Spinal cord (tissue), 10 donors: ENCODE data around the gene ABTB2. TPM values are rescaled to one million over a fixed set of nuclear protein-coding genes. Genes with fewer than 3 reads are reported as not detected.

Experiments
- DNase-seq, 6 donors: peaks; one replicate each; pipeline versions ENCODE4 v3.0.0 to v3.0.0-alpha.2; 2013 to 2015; ENCODE audit warnings: low spot score in 6 of 6, low read depth in 4 of 6
- H3K27ac ChIP-seq: one replicate; pipeline ENCODE4 v1.5.1; 2013; ENCODE audit warnings: low read depth, low read length, control low read depth
- H3K27me3 ChIP-seq: one replicate; pipeline ENCODE4 v1.6.1; 2013; ENCODE audit warnings: low read length; ENCODE audit not compliant: control insufficient read depth, insufficient read depth
- H3K36me3 ChIP-seq: one replicate; pipeline ENCODE4 v1.6.1; 2013; ENCODE audit warnings: low read length; ENCODE audit not compliant: control insufficient read depth, insufficient read depth
- H3K4me1 ChIP-seq: one replicate; pipeline ENCODE4 v1.6.1; 2013; ENCODE audit warnings: low read length; ENCODE audit not compliant: control insufficient read depth, insufficient read depth
- H3K4me3 ChIP-seq: one replicate; pipeline ENCODE4 v1.5.1; 2013; ENCODE audit warnings: low read depth, low read length, control low read depth
- H3K9me3 ChIP-seq: one replicate; pipeline ENCODE4 v1.6.1; 2013; ENCODE audit warnings: low read length; ENCODE audit not compliant: control insufficient read depth, insufficient read depth
- WGBS: methylation state at CpG from one replicate; pipeline ENCODE4 v1.1.5; 2013; ENCODE audit warnings: missing lambda C conversion rate; ENCODE audit not compliant: insufficient coverage; 5-methylcytosine and 5-hydroxymethylcytosine counted together
- polyA plus RNA-seq, 2 donors: library from polyadenylated mRNA; unstranded; fragments of 120-200 nt; gene quantifications; one replicate each; pipeline ENCODE4 v1.2.1, GENCODE V29; 2013; ENCODE audit not compliant: insufficient read length in 2 of 2
- total RNA-seq, 2 donors: library from RNA; depleted of rRNA in 1 of 2; stranded (reverse); fragments of 120-200 nt in 1 of 2; fragments of >200 nt in 1 of 2; gene quantifications; one replicate each; pipeline versions ENCODE4 v1.2.3 to v1.2.4, GENCODE V29; 2013 to 2014
- donor health status: healthy.

ABTB2 gene
- total and polyA plus RNA-seq, 4 donors = 4.0 to 16.8 (median 9.4) TPM

DNA sequence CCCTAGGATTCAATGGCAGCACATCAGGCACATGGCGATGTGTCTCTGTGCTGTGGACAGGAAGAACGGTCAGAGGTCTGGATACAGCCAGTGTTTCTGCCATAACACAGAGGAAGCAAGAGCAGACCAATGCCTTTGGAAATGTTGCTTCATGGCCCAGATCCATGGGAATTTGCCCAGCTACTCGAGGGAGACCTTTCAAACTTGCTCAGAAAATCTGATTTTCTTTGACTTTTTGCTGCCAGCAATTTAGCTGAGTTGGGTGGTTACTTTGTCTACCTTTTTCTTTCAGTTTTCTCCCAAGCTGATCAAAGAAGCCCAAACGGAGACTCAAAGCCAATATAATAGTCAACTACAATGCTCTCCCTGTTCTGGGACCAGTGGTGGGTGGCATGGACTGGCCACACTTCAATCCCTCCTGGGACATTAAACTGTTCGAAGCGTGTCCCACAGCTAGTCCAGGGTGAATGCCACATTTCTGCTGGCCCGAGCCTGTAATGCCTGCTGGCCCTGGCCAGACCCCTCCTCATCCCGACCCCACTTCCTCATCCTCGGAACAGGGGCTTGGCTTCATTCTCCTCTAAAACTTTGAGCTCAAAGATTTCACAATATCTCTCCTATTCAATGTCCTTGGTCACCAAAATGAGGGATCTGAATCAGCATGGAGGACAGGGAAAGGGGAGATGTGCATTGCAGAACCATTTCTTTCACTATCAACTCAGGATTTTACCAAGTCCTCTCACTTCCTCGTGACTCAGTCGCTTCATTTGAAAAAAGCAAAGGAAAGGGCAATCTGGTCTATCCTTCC, 93.3 kb downstream of the ABTB2 start:
- Histone ChIP-seq H3K27ac (no peak overlapping the region), H3K9me3 (no peaks in the 10 kb centered on the region), H3K4me1 (peaks cover 59% of the 10 kb centered on the region), H3K27me3 (no peaks in the 10 kb centered on the region), H3K4me3 (no peak overlapping the region), H3K36me3 (no peaks in the 10 kb centered on the region)
- peak in 1 of 6 donors; percentile 81 for DNase-seq
- WGBS = 68% methylated on average over 6 of the region's 11 CpGs

GRCh38 chr11:34263441-34264091, 94.2 kb downstream of the ABTB2 start:
- WGBS = 56% methylated on average over 7 of the region's 7 CpGs
- DNase-seq = peak in 2 of 6 donors; percentile 41 to 51

DNA sequence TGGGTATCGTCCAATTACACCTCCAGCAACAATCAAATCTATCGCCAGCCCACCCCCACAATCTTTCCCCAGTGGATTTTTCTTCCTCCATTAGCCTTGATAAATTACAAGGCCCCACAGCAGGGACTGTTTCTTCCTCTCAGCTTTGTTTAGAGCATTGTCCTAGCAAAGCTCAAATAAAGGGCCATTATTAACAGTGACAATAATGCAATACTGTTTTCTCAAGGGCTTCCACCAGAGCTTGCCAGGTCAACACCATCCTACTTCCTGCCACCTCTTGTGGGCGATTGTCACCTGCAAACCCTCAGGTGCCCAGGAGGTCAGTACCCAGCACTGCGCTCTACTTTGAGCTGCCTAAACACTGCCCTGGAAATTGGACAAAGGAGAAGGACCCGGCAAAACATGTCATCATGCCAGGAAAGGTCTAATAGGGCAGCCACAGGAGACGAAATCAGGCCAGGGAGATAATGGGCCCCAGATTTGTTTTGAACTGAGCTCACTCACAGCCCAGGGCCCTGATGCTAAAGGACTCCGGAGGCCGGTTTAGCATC, 95.2 kb downstream of the ABTB2 start:
- H3K4me1 ChIP-seq = peaks cover 59% of the 10 kb centered on the region
- no peaks in the 10 kb centered on the region for H3K36me3 ChIP-seq
- WGBS = 54% methylated on average over 8 of the region's 8 CpGs
- H3K4me3 ChIP-seq = no peak overlapping the region
- H3K27me3 ChIP-seq = no peaks in the 10 kb centered on the region
- peak in 1 of 6 donors; percentile 55 for DNase-seq
- H3K9me3 ChIP-seq = no peaks in the 10 kb centered on the region
- H3K27ac ChIP-seq = no peak overlapping the region

More at GRCh38 chr11:34263441-34264091, 94.2 kb downstream of the ABTB2 start:
- H3K9me3 ChIP-seq = no peaks in the 10 kb centered on the region
- H3K4me1 ChIP-seq = peaks cover 59% of the 10 kb centered on the region
- H3K36me3 ChIP-seq = no peaks in the 10 kb centered on the region
- no peak overlapping the region for H3K4me3 ChIP-seq
- no peaks in the 10 kb centered on the region for H3K27me3 ChIP-seq
- no peak overlapping the region for H3K27ac ChIP-seq

- Histone ChIP-seq H3K4me1 (peaks cover 53% of the 10 kb centered on the region), H3K27ac (no peak overlapping the region), H3K4me3 (no peak overlapping the region), H3K27me3 (no peaks in the 10 kb centered on the region), H3K36me3 (no peaks in the 10 kb centered on the region), H3K9me3 (no peaks in the 10 kb centered on the region)
- no CpG with 5 or more reads among the region's 1 CpG for WGBS
- DNase-seq = peak in 1 of 6 donors; percentile 47
Measured at GRCh38 chr11:34261820-34262219, 96.0 kb downstream of the ABTB2 start.

DNA sequence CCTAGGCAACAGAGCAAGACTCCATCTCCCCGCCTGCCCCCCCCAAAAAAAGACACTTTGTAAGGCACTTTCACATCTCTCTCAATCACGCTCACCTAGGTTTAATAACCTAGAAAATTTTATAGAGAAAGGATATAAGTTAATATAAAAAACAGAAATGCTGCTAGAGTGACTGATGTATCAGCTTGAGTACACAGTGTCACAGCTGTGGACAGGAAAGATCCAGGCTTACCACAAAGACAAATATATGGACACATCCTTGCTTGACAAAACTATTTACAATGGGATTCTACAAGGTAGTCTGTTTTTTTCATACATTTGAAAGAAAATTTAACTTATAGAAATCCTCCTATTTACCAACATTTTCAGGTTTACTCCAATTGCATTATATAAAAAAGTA, 96.7 kb downstream of the ABTB2 start:
- Histone ChIP-seq H3K9me3 (no peaks in the 10 kb centered on the region), H3K27ac (no peak overlapping the region), H3K36me3 (no peaks in the 10 kb centered on the region), H3K27me3 (no peaks in the 10 kb centered on the region), H3K4me1 (peaks cover 46% of the 10 kb centered on the region), H3K4me3 (no peak overlapping the region)
- DNase-seq = no peak
- no CpG with 5 or more reads among the region's 2 CpGs for WGBS

- H3K36me3 ChIP-seq = no peaks in the 10 kb centered on the region
- peaks cover 36% of the 10 kb centered on the region for H3K4me1 ChIP-seq
- H3K4me3 ChIP-seq = no peak overlapping the region
- H3K9me3 ChIP-seq = no peaks in the 10 kb centered on the region
- 62% methylated on average over 7 of the region's 10 CpGs for WGBS
- H3K27me3 ChIP-seq = no peaks in the 10 kb centered on the region
- DNase-seq = peak in 1 of 6 donors; percentile 70
- H3K27ac ChIP-seq = no peak overlapping the region
Measured at GRCh38 chr11:34260072-34260575, 97.7 kb downstream of the ABTB2 start.

- WGBS = 75% methylated on average over 2 of the region's 3 CpGs
Measured at GRCh38 chr11:34259087-34259486, 98.7 kb downstream of the ABTB2 start.

GRCh38 chr11:34256626-34257025, 101.2 kb downstream of the ABTB2 start:
- DNase-seq = no peak
- WGBS = 72% methylated on average over 6 of the region's 6 CpGs

More at GRCh38 chr11:34259087-34259486, 98.7 kb downstream of the ABTB2 start:
- H3K27me3 ChIP-seq = no peaks in the 10 kb centered on the region
- peaks cover 28% of the 10 kb centered on the region for H3K4me1 ChIP-seq
- H3K36me3 ChIP-seq = no peaks in the 10 kb centered on the region
- H3K4me3 ChIP-seq = no peak overlapping the region
- H3K9me3 ChIP-seq = no peaks in the 10 kb centered on the region
- DNase-seq = no peak
- H3K27ac ChIP-seq = no peak overlapping the region

DNA sequence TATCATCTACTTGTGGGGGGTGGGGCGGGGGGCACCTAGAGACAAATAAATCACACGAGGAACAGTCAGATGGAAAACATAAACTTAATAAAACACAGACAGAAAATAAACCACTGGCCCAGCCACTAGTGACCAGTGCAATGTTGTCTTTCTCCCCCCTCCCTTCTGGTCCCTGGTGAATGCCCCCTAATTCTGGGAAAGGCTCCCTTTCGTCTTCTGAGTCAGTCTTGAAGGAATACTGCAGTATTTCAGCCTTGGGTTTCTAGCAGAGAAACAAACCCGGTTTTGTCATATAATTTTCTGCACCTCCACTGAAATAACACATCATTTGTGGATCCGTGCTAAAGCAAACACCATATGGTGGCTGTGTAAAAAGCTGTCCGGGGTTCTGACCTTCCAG, 101.7 kb downstream of the ABTB2 start:
- no peaks in the 10 kb centered on the region for H3K36me3 ChIP-seq
- no CpG with 5 or more reads among the region's 6 CpGs for WGBS
- H3K27ac ChIP-seq = no peak overlapping the region
- no peak for DNase-seq
- H3K27me3 ChIP-seq = no peaks in the 10 kb centered on the region
- no peaks in the 10 kb centered on the region for H3K9me3 ChIP-seq
- H3K4me1 ChIP-seq = peaks cover 13% of the 10 kb centered on the region
- no peak overlapping the region for H3K4me3 ChIP-seq

More at GRCh38 chr11:34256626-34257025, 101.2 kb downstream of the ABTB2 start:
- Histone ChIP-seq H3K4me3 (no peak overlapping the region), H3K9me3 (no peaks in the 10 kb centered on the region), H3K27ac (no peak overlapping the region), H3K4me1 (peaks cover 10% of the 10 kb centered on the region), H3K27me3 (no peaks in the 10 kb centered on the region), H3K36me3 (no peaks in the 10 kb centered on the region)
